Adipose tissue (tissue), 3 donors: Measurements from ENCODE around the gene AKAP12. TPM values are rescaled to one million over a fixed set of nuclear protein-coding genes. Genes with fewer than 3 reads are reported as not detected.
A peak's percentile ranks its signal among the peaks of the same experiment; 100 is the strongest.

ENCODE experiments used
- H3K27ac ChIP-seq: one replicate; pipeline ENCODE4 v1.5.1; 2013; ENCODE audit warnings: low read depth, low read length
- WGBS, 3 donors: extraction: QIAGEN DNeasy Blood & Tissue Kit; methylation state at CpG; one replicate each; pipeline ENCODE4 v1.1.7; 2013; 5-methylcytosine and 5-hydroxymethylcytosine counted together
- polyA plus RNA-seq, 3 donors: library from polyadenylated mRNA; stranded (reverse); fragments of 200-250 nt; gene quantifications; one replicate each; pipeline ENCODE4 v1.2.3, GENCODE V29; 2013
- donor health status: healthy with polysubstance abuse.
- donor health status: Bipolar disorder and iron deficiency.
- donor health status: healthy.

Gene AKAP12
- polyA plus RNA-seq, 3 donors, result 13.4 to 146 (median 56.7) TPM

DNA sequence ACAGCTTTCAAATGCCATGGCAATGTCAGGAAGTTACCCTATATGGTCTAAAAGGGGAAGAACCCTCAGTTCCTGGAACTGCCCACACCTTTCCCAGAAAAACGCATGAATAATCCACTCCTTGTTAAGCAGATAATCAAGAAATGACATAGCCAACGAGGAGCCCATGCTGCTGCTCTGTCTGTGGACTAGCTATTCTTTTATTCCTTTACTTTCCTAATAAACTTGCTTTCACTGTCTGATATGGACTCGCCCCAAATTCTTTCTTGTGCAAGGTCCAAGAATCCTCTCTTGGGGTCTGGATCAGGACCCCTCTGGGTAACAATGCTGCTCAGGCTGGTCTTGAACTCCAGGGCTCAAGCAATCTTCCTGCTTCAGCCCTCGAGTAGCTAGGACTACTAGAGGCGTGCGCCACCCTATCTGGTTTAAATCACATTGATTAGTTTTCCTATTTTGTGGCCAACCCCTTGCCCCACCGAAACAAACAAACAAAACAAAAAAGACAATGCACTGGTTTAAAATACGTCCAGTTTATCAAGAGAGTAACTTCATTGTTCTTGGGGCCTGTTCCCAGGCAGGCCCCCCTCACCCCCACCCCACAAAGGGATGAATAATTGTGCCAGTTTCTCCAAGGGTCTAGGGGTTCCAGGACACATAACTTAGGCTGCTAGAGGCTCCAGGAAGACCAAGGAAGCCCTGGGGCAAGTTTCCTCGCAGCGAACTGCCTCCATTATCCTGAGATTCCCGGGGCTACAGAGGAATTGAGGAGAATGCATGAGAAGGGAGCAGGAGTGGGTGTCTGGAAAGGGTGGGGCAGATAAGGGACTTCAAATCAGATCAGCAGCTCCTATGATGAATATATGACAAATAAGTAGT is 10.1 kb upstream of the AKAP12 start:
- WGBS, 3 donors, result 77 to 84% (median 78%) methylated on average over 11 of the region's 11 CpGs
- no peak overlapping the region for H3K27ac ChIP-seq

DNA sequence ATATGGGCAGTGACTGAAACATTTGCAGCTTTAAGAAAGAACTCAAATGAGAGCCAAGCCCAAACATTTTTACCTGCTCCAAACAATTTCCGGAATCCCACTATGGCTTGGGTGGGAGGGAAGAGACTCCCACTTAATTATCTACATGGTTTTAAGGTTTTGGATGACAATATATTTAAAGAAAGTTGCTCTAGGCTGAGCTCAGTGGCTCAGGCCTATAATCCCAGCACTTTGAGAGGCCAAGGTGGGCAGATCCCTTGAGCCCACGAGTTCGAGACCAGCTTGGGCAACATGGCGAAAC is 9.5 kb upstream of the AKAP12 start:
- WGBS, 3 donors, result 94 to 96% (median 95%) methylated on average over 4 of the region's 4 CpGs
- no peak overlapping the region for H3K27ac ChIP-seq

DNA sequence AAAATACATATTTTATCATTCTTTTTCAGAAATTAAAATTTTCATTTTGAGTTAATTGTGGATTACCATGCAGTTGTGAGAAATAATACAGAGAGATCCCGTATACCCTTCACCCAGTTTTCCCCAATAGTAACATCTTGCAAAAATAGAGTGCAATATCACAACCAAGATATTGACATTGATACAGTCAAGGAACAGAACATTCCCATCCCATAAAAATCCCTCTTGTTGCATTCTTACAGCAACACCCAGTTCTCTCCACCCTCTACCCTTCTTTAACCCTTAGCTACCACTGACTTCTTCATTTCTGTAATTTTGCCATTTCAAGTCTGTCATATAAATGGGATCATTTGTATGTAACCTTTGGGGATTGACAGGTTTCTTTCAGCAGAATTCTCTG is 6.9 kb upstream of the AKAP12 start:
- 58 to 87% (median 78%) methylated on average over 1 of the region's 1 CpG for WGBS, 3 donors
- H3K27ac ChIP-seq, result no peak overlapping the region

DNA sequence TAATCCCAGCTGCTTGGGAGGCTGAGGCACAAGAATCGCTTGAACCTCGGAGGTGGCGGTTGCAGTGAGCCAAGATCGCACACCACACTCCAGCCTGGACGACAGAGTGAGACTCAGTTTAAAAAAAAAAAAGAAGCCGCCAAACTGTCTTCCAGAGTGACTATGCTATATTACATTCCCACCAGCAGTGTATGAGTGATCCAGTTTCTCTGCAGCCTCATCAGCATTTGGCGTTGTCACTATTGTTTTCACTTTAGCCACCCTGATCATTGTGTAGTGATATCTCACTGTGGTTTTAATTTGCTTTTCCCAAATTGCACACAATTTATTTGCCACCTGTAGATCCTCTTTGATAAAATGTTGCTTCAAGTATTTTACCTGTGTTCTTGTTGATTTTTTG is 6.0 kb upstream of the AKAP12 start:
- WGBS, 3 donors, result 90 to 96% (median 91%) methylated on average over 7 of the region's 7 CpGs
- no peak overlapping the region for H3K27ac ChIP-seq

DNA sequence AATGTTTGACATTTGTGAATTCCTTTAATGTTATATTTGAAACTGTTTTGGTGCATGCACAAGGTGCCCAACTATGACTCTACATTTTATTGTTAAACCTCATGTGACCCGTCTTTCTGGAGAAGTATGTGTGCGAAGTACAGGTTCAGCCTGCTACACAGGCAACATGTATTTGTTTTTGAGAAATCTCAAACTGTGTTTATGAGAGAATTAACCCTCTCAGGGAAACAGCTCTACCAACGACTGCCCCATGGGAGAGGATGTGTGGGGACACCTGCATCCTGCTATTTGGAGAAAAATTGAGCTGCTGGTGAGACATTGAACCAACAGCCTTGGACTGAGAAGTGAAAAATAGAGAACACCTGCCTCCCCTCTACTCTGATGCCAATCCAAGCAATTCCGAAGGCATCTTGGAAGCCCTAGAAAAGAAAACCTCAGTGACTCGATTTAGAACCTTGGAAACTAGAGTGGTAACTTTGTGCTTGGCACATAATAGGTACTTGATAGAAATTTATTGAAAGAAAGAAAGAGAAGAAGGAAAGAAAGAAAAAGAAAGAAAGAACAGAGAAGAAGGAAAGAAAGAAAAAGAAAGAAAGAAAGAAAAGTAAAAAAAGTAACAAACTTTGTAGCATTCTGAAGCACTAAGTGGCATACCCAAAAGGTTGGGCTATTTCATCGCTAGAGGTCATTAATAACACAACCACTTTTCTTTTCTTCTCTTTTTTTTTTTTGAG is 2.9 kb upstream of the AKAP12 start:
- H3K27ac ChIP-seq, result no peak overlapping the region
- WGBS, 3 donors, result 69 to 83% (median 76%) methylated on average over 6 of the region's 6 CpGs

DNA sequence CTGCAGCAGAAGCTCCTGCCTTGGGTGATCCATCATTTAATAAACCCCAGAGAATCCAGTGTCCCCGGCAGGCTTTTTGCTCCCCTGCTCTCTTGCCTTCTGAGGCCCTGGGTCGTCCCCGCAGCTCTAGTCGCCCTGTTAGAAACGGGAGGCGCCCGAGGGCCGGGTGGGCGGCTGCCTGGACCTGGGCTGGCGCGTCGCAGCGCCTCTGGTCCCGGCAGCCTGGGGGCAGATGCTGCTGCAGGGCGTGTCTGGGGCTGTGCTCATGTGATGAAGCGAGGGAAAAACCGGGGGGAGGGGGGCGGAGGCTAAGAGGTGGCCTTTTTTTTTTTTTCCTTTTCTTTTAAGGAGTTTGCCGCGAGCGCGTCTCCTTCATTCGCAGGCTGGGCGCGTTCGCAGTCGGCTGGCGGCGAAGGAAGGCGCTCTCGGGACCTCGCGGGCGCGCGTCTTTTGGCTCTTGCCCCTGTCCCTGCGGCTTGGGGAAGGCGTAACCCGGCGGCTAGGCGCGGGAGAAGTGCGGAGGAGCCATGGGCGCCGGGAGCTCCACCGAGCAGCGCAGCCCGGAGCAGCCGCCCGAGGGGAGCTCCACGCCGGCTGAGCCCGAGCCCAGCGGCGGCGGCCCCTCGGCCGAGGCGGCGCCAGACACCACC is 394 bp downstream of the AKAP12 start:
- peak overlapping the region; percentile 72 for H3K27ac ChIP-seq
- 1% methylated on average over 50 to 60 of the region's 60 CpGs for WGBS, 3 donors

DNA sequence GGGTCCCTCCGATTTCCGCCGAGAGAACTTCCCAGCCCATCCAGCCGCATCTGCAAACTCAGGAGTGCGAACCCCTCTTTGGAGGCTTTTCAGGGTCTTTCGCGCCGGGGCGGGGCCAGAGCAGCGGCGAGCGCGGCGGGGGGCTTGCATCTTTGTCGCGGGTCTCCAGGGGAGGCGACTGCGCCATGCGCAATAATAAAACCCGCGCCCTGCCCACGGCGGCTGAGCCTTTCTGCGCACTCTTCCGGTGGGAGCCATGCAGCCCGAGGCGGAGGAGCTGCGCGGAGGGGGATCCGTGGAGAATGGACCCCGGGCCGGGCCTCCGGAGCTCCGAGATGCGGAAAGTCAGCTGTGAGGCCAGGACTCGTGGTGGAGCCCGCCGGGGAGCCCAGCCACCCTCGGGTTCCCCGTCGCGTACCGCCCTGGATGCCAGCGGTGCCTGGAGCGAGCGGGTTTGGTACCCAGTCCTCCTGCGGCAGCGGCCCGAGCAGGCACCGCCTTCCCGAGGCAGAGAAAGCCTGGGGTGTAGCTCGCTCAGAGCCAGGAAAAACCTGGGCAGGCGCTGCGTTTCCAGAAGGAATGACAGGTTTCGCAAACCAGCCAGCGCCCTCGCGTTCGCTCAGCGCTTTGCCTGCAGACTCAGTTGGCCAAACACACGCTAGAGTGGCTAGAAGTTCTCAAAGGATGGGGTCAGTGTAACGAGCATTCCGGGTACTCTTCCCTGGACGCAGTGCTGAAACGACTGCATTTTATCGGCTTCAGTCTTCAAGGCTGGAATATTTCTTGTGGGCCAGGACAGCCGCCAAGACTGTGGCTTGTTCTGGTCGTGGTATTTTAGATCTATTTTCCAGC is 1.2 kb downstream of the AKAP12 start:
- peak overlapping the region; percentile 72 for H3K27ac ChIP-seq
- WGBS, 3 donors, result 1% methylated on average over 66 to 68 of the region's 68 CpGs

DNA sequence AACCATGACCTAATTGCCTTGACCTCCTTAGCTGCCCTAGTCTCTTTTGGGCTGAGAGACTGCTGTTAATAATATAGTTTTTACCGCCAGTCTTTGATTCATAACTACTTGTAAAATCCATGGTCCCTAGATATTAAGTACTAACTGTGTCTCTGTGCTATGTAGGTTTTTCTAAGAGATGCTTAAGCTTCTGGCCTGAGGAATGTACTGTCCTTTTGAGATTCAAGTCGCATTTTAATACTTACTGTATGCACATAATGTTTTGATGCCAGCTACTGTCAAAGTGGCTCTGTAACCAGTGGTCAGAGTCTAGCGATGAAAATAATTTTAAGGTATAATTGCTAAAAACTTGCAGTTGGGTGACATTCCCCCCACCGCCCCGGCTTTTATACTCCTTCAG is 2.1 kb downstream of the AKAP12 start:
- WGBS, 3 donors, result 71 to 82% (median 75%) methylated on average over 5 of the region's 5 CpGs
- H3K27ac ChIP-seq, result no peak overlapping the region

DNA sequence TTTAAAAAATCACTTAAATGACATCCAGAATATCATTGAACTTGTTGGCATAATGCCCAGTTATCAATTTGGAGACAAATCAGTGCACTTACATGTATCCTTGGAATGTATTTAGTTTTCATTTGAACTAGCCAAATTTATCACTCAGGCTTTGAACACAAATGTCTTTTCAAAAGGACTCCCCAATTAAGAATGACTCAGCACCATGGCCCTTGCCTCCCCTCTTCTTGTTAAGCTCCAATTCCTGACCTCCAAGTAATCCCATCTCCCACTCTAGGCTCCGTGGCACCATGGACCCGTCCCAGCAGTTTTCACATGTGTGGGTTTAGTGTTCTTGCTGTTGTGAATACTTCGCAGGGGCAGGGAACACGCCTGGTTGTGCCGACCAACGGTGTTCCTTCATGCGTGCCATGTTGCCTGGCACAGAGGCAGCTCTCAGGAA is 2.7 kb downstream of the AKAP12 start:
- 81 to 89% (median 87%) methylated on average over 7 of the region's 7 CpGs for WGBS, 3 donors
- H3K27ac ChIP-seq, result no peak overlapping the region

DNA sequence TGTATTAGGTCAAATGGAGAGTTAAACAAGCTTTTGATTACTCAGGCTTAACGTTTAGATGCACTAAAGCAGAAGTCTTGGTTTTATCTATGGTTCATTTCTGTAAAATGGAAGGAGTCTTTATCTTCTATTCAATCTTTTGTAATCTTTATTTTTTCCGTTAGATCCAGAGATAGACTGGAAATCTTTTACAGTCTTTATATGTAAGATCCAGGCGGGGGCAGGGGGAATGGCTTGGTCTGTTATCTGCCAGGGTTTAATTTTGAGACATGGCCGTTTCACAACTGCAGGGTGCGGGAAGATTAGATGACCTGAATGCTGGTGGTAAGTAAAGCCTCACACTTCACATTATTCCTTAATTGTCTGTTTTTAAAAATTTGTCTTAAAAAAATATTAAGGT is 3.7 kb downstream of the AKAP12 start:
- H3K27ac ChIP-seq, result no peak overlapping the region
- 59 to 78% (median 73%) methylated on average over 5 of the region's 5 CpGs for WGBS, 3 donors

DNA sequence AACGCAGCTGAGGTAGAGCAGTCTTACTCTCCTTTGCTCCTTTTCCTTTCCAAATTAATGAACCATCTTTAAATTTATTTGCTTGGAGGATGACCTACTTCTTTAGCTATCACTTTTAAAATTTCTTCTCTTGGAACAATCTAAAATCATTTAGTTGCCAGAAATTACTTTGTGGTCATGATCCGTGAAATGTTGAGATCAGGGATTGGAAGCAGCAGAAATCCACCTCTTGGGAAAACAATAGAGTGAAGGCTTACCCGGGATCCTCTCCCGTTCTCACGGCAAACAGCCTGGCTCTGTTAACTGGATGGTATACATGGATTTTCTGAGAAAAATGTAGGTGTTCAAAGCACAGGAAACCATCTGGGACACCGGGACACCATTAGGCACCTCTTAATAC is 7.7 kb downstream of the AKAP12 start:
- H3K27ac ChIP-seq, result no peak overlapping the region
- 64 to 73% (median 64%) methylated on average over 6 of the region's 6 CpGs for WGBS, 3 donors

DNA sequence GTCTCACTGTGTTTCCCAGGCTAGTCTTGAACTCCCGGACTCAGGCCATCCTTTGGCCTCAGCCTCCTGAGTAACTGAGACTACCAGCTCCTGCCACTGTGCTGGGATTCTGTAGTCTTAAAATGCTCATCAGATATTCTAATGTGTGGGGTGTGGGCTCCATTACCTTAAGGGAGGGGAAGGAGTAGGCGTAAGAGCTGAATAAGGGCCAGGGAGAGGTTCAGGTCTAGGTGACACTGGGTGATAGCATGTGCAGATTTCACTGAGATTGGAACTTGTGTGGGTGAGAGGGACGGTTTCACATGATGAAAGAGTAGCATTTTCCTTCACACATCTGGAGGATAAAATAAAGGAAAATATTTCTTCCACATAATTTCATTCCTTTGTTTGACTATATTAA is 8.5 kb downstream of the AKAP12 start:
- no peak overlapping the region for H3K27ac ChIP-seq
- WGBS, 3 donors, result 89 to 93% (median 92%) methylated on average over 3 of the region's 3 CpGs

DNA sequence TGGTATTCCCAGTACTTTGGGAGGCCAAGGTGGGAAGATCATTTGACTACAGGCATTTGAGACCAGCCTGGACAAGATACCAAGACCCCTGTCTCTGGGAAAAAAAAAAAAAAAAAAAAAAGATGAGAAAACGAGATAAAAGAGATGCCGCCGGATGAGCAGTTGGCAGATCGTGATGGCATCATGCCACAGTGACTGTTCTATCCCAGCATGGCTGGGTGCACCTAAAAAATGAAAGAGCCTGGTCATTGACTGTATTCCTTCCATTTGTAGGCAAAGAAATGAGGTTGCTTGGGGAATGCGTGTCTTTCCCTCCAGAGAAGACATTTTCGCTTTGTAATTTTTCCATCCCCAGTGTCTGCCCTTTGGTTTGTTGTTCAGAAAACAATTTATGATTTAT is 12.9 kb downstream of the AKAP12 start:
- H3K27ac ChIP-seq, result no peak overlapping the region
- WGBS, 3 donors, result 83 to 97% (median 95%) methylated on average over 6 of the region's 6 CpGs

DNA sequence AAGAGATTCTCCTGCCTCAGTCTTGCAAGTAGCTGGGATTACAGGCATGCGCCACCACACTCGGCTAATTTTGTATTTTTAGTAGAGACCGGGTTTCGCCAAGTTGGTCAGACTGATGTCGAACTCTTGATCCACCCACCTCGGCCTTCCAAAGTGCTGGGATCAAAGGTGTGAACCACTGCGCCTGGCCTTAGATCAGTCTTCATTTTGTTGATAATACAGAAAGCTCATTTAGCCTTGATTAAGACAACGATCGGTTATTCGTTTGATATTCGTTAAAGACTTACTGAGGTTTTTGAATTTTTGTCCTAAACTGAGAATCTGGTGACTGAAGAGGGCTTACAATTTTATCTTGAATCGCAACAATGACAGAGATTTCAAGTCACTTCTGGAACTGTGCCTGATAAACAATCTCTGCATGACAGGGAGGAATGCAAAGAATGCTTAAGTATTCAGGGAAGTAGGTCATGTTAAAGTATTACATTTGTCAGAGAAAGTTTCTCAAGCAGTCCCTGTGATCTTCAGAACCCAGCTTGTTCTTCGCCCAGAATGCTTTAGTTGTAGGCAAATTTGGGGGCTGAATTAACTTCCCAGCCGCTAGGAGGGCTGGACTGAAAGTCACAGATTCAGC is 14.8 kb downstream of the AKAP12 start:
- 51 to 77% (median 74%) methylated on average over 14 of the region's 14 CpGs for WGBS, 3 donors
- no peak overlapping the region for H3K27ac ChIP-seq

DNA sequence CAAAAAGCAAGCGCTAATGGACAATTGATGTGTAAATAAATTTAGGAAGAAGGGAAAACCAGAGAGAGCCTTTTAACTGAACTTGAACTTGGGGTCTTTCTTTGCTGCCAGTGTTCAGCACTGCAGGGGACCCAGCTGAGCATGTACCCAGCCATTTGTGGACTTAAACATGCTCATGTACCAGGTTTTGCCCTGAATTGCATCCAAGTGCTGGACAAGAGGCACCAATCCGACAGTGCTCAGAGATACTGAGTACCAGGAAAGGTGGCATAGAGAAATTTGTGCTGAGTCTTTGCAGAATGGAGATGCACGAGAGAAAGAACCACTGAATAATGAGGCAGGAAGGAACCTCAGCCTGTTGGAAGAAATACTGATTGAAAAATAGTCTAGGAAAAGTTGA is 16.0 kb downstream of the AKAP12 start:
- no peak overlapping the region for H3K27ac ChIP-seq
- 80 to 84% (median 84%) methylated on average over 3 of the region's 3 CpGs for WGBS, 3 donors

DNA sequence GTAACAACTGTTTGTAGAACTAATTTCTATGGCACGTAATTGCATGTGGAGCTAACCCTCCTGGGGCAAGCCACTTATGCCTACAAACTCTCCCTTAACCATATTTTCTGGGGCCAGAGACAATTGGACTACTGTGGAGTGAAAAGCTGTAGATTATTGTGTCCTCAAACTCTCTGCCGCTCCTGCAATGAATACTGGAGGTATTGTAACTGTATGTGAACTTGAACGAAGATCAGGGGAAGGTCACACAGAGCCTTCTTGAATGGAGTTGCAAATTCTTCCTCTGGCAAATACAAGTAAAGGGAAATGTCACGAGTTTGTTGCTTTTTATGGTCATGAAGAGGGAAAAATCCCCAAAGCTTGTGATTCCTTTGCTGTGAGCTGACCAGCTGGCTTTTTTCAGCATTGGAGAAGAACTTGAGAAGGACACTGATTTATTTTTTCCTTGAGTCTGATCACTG is 18.2 kb downstream of the AKAP12 start:
- H3K27ac ChIP-seq, result no peak overlapping the region
- WGBS, 3 donors, result 48 to 56% (median 52%) methylated on average over 4 of the region's 4 CpGs

DNA sequence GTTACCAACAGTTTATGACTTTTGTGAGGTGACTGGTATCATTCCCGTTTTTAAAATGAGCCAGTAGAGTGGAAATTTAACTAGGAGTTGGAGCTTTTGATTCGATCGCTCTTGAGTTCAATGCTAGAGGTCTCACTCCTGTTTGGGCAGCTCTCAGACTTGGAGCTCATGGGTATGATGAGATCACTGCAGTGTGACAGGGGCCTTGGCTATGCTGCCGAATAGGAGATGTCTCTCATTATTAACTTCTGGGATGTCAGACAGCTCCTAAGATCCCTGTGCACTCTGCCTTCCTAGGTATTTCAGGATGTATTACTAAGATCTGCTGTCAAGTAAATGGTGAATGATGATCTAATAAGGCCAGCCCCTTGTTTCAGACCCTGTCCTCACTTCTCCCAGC is 20.4 kb downstream of the AKAP12 start:
- WGBS, 3 donors, result 76 to 85% (median 83%) methylated on average over 4 of the region's 4 CpGs
- no peak overlapping the region for H3K27ac ChIP-seq

DNA sequence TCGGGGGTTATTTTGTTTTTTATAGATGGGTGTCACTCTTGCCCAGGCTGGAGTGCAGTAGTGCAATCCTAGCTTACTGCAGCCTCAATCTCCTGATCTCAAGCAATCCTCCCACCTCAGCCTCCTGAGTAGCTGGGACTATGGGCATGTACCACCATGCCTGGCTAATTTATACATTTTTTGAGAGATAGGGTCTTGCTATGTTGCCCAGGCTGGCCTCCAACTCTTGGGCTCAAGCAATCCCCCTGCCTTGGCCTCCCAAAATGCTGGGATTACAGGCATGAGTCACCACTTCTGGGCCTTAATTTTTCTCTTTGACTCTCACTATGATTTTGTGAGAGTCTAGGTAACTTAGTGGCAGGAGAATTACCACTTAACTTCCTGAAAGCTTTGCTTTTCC is 23.3 kb downstream of the AKAP12 start:
- H3K27ac ChIP-seq, result no peak overlapping the region
- 68 to 90% (median 90%) methylated on average over 1 of the region's 1 CpG for WGBS, 3 donors
